Uterus (tissue), 4 donors: Measurements from ENCODE around the gene TP53I3. TPM values are rescaled to one million over a fixed set of nuclear protein-coding genes. Genes with fewer than 3 reads are reported as not detected.

ENCODE experiments used
- DNase-seq, 2 donors: peaks; one replicate each; pipeline ENCODE4 v3.0.0-alpha.2; 2019 to 2020
- H3K27ac ChIP-seq, 2 donors: fragments of 200-600 bp; sonication (generic); 1 replicate in 1 of 2; 2 replicates in 1 of 2; pipeline ENCODE4 v1.5.1; 2016 to 2018
- H3K27me3 ChIP-seq, 2 donors: fragments of 200-600 bp; sonication (generic); one replicate each; pipeline ENCODE4 v1.5.1; 2018 to 2019; ENCODE audit warnings: control low read depth in 1 of 2
- H3K36me3 ChIP-seq, 2 donors: fragments of 200-600 bp; sonication (generic); one replicate each; pipeline ENCODE4 v1.5.1; 2019; ENCODE audit warnings: control low read depth in 1 of 2
- H3K4me1 ChIP-seq, 2 donors: fragments of 200-600 bp; sonication (generic); one replicate each; pipeline ENCODE4 v1.5.1; 2018 to 2019; ENCODE audit warnings: control low read depth in 1 of 2
- H3K4me3 ChIP-seq, 2 donors: fragments of 200-600 bp; sonication (generic); 1 replicate in 1 of 2; 2 replicates in 1 of 2; pipeline ENCODE4 v1.5.1; 2018 to 2019; ENCODE audit warnings: mild to moderate bottlenecking in 1 of 2
- H3K9me3 ChIP-seq, 2 donors: fragments of 200-600 bp; sonication (generic); one replicate each; pipeline ENCODE4 v1.5.1; 2019; ENCODE audit warnings: control low read depth in 1 of 2
- POLR2A ChIP-seq, 2 donors: fragments of 450-650 bp; IDR thresholded peaks; one replicate each; pipeline ENCODE4 v1.6.1; 2016; ENCODE audit warnings: antibody characterized with exemption in 2 of 2, mild to moderate bottlenecking in 1 of 2, moderate library complexity in 1 of 2
- intact Hi-C: fragments of 100-400 bp; cut with DNase I; formaldehyde crosslinking; loops from one replicate; pipeline ENCODE4 v1.15.1; 2023; ENCODE audit warnings: low total_unique reads
- total RNA-seq, 4 donors: library from RNA; depleted of rRNA in 3 of 4; stranded (reverse); fragments of >200 nt in 3 of 4; gene quantifications; one replicate each; pipeline versions ENCODE4 v1.1.0 to v1.2.4, GENCODE V29; 2014 to 2023
- TF ChIP-seq, protein P1 (sequence below), 4 experiments: fragments of 200-600 bp in 2 of 4; fragments of 450-650 bp in 2 of 4; sonication (generic) in 2 of 4; IDR thresholded peaks; one replicate each; pipeline ENCODE4 v1.5.1; 2016 to 2019; ENCODE audit warnings: antibody characterized with exemption in 4 of 4, mild to moderate bottlenecking in 2 of 4, moderate library complexity in 1 of 4
- donor health status: DM: yes; HTN: yes; CAD: no.

TP53I3 gene
- total RNA-seq, 4 donors from 2014 or later = 0.77 to 55.4 (median 10.1) TPM

DNA sequence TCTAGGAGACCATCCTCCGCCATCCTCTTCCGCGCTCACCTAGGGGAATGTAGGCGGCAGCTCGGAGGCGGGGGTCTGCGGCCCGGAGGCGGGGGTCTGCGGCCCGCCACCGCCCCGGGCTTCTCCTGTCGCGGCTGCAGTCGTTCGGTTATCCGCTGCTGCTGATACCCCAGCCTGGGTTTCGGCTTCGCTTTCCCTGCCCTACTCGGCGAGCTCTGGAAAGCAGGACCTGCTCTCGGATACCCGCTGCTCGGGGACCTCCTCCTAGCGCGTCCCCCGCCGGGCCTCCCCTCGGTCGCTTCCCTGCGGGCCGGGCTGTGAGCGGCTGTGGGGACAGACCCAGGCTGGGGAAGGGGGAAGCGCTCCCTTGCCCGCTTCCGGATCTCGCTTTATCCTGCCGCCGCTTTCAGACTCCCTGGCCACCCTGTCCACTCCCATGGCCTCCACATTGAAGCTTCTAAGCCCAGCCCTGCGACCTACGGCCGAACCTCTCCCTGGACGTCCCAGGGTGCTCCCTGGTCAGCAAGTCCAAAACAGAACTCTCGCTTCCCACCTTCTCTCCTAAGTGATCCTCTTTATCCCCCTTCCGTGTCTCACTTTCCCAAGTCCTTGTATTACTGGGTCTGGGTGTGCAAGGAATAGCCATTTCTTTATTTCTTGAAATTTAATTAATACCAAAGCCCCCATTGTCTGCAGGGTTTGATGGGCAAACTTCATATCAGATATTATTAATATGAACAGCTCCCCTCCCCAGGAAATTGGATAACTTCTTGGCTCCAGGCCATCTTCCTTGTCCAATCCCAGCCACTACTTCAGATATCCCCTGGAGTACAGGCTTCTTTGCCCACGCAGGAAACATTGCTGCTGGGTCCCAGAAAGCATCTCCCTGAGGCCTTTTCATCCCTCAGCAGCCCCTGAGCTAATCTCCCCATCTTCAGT, 34.3 kb downstream of the TP53I3 start:
- intact Hi-C loops = no loop called here
- H3K9me3 ChIP-seq = no peaks in the 10 kb centered on the region
- H3K36me3 ChIP-seq = no peaks in the 10 kb centered on the region
- peak overlapping the region; percentile 75 to 81 for H3K27ac ChIP-seq
- no peak for TF ChIP-seq POLR2A (IDR thresholded peaks at IDR 0.05)
- TF ChIP-seq, protein P1, sequence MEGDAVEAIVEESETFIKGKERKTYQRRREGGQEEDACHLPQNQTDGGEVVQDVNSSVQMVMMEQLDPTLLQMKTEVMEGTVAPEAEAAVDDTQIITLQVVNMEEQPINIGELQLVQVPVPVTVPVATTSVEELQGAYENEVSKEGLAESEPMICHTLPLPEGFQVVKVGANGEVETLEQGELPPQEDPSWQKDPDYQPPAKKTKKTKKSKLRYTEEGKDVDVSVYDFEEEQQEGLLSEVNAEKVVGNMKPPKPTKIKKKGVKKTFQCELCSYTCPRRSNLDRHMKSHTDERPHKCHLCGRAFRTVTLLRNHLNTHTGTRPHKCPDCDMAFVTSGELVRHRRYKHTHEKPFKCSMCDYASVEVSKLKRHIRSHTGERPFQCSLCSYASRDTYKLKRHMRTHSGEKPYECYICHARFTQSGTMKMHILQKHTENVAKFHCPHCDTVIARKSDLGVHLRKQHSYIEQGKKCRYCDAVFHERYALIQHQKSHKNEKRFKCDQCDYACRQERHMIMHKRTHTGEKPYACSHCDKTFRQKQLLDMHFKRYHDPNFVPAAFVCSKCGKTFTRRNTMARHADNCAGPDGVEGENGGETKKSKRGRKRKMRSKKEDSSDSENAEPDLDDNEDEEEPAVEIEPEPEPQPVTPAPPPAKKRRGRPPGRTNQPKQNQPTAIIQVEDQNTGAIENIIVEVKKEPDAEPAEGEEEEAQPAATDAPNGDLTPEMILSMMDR (IDR thresholded peaks at IDR 0.05) = no peak
- peaks cover 0 to 3% of the 10 kb centered on the region in 2 donors for H3K4me1 ChIP-seq
- no peaks in the 10 kb centered on the region for H3K27me3 ChIP-seq
- H3K4me3 ChIP-seq = peak overlapping the region; percentile 57 to 91
- DNase-seq = peak; percentile 22 to 29

DNA sequence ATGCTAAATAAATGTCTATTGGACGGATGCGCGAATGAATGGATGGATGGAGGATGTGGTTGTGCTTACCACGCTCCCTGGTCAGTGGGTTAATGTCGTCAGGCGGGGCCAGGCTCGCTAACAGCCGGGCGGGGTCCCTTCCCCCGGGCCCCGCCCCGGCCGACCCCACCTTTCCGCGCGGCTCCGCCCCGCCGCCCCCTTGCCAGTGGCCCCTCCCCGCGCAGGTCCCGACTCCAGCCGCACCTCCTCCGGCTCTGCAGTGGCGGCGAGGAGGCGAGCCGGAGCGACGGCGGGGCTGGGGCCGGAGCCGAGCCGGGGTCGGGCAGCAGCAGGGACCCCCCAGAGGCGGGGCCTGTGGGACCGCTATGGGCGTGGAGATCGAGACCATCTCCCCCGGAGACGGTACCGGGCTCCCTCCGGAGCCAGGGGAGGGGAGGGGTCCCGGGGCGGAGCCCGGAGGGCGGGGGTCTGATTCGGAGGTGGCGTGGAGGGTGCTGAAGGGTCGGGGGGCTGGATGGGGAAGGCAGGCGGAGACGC, 35.1 kb downstream of the TP53I3 start, which contains the start of gene FKBP1B:
TSS of gene FKBP1B (plus strand) at position 257 of the 537 bp plus-strand sequence. CDS start at position 366, 109 bp downstream.
- TF ChIP-seq, protein P1 (IDR thresholded peaks at IDR 0.05) = peak in 1 of 4 experiments; percentile 10
- peak in 1 of 2 donors; percentile 43 for TF ChIP-seq POLR2A (IDR thresholded peaks at IDR 0.05)
- Histone ChIP-seq H3K9me3 (no peaks in the 10 kb centered on the region), H3K4me3 (peak within 1 kb of the TSS; percentile 57 to 91), H3K27ac (peak within 1 kb of the TSS; percentile 75 to 81), H3K27me3 (no peaks in the 10 kb centered on the region), H3K4me1 (peaks cover 0 to 3% of the 10 kb centered on the region in 2 donors), H3K36me3 (no peaks in the 10 kb centered on the region)
- peak; percentile 66 to 69 for DNase-seq
- intact Hi-C loops = no loop called here

DNA sequence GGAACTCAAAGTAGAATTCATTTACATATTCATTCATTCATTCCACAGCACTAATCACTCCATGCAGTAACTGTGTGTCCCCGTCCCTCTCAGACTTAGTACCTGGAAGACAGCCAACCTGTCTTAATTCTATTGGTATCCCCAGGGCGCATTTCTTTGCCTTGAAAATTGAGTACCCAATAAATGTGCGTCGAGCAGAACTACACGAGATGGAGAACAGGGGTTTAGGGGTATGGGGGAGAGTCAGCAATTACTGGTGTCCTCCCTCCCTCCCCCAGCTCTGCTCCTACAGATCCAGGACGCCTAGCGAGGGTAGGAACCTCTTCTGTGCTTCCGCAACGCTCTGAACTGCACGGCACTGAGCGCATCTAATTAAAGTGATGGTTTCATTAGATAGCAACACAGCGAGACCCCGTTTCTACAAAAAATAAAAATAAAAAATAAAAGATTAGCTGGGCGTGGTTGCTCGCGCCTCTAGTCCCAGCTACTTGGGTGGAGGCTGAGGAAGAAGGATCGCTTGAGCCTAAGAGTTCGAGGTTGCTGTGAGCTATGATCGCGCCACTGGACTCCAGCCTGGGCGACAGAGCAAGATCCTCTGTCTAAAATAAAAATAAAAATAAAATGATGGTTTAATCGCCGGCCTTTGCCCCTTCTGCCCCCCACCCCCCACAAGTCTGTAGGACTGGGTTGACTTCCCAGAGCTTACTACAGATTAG, 35.7 kb downstream of the TP53I3 start:
- TF ChIP-seq, protein P1 (IDR thresholded peaks at IDR 0.05) = no peak
- TF ChIP-seq POLR2A (IDR thresholded peaks at IDR 0.05) = no peak
- Histone ChIP-seq H3K9me3 (no peaks in the 10 kb centered on the region), H3K27ac (peak overlapping the region; percentile 75 to 81), H3K36me3 (no peaks in the 10 kb centered on the region), H3K27me3 (no peaks in the 10 kb centered on the region), H3K4me3 (peak overlapping the region; percentile 57 to 91), H3K4me1 (peaks cover 0 to 3% of the 10 kb centered on the region in 2 donors)
- intact Hi-C loops = no loop called here
- DNase-seq = no peak

DNA sequence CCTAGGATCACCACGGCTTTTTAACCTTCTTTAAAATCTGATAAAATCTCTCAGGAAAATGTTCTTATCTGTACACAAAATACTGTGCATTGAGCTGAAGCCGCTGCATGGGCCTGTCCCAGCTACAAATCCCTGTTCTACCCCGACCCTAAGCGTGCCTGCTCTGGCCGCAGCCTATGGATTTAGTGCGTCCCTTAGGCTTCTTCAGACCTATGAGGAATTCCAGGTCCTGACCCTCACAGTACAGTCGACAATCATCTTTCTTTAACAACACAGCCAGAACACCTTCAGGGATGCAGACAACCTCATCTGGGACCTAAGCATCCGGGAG, 37.0 kb downstream of the TP53I3 start:
- TF ChIP-seq, protein P1 (IDR thresholded peaks at IDR 0.05) = no peak
- TF ChIP-seq POLR2A (IDR thresholded peaks at IDR 0.05) = no peak
- peak overlapping the region in 1 of 2 donors; percentile 75 for H3K27ac ChIP-seq
- peak overlapping the region; percentile 8 to 87 for H3K4me3 ChIP-seq
- H3K9me3 ChIP-seq = no peaks in the 10 kb centered on the region
- H3K4me1 ChIP-seq = peaks cover 0 to 3% of the 10 kb centered on the region in 2 donors
- no peaks in the 10 kb centered on the region for H3K27me3 ChIP-seq
- no peak for DNase-seq
- intact Hi-C loops = no loop called here
- H3K36me3 ChIP-seq = no peaks in the 10 kb centered on the region
